OCI-LY3 (cell line): ENCODE results near the gene TSPAN11.

Source experiments
- H2AFZ ChIP-seq: fragments of 200-600, 300-600 bp; shearing (Covaris generic); 2 replicates; pipeline ENCODE4 v1.6.0; 2014; ENCODE audit warnings: antibody characterized with exemption, low read depth, low read length
- H3K27ac ChIP-seq: fragments of 200-600, 300-600 bp; sonication (generic); 2 replicates; pipeline ENCODE4 v1.5.1; 2014; ENCODE audit warnings: mild to moderate bottlenecking, low read length, moderate library complexity, mixed read lengths
- H3K27me3 ChIP-seq: fragments of 200-600, 300-600 bp; sonication (generic); 2 replicates; pipeline ENCODE4 v1.6.1; 2014; ENCODE audit warnings: low read depth, low read length, mixed read lengths
- H3K36me3 ChIP-seq: fragments of 200-600, 300-600 bp; sonication (generic); replicated peaks from 2 replicates; pipeline ENCODE3; 2014; ENCODE audit warnings: low read depth, low read length, mixed read lengths
- H3K4me1 ChIP-seq: fragments of 300-600, 200-600 bp; sonication (generic); 2 replicates; pipeline ENCODE4 v1.6.1; 2014; ENCODE audit warnings: low read length, mixed read lengths
- H3K4me2 ChIP-seq: fragments of 200-600, 300-600 bp; sonication (generic); 2 replicates; pipeline ENCODE4 v1.6.1; 2014; ENCODE audit warnings: low read length, mixed read lengths
- H3K4me3 ChIP-seq: fragments of 300-600, 200-600 bp; sonication (generic); 2 replicates; pipeline ENCODE4 v1.5.1; 2014; ENCODE audit warnings: antibody characterized with exemption, mild to moderate bottlenecking, low read length, moderate library complexity
- H3K79me2 ChIP-seq: fragments of 300-600, 200-600 bp; shearing (Covaris generic); 2 replicates; pipeline ENCODE4 v1.6.1; 2014; ENCODE audit warnings: mild to moderate bottlenecking, low read length, mixed read lengths
- H3K9ac ChIP-seq: fragments of 300-600, 200-600 bp; shearing (Covaris generic); 2 replicates; pipeline ENCODE4 v1.6.0; 2014; ENCODE audit warnings: mild to moderate bottlenecking, low read length, moderate library complexity
- H3K9me3 ChIP-seq: fragments of 200-600, 300-600 bp; shearing (Covaris generic); 2 replicates; pipeline ENCODE4 v1.6.1; 2014; ENCODE audit warnings: low read length, mixed read lengths; ENCODE audit not compliant: insufficient read depth
- H4K20me1 ChIP-seq: fragments of 200-600, 300-600 bp; sonication (generic); 2 replicates; pipeline ENCODE4 v1.6.1; 2016; ENCODE audit warnings: low read length, mixed read lengths; ENCODE audit not compliant: insufficient read depth
- EZH2phosphoT487 ChIP-seq: fragments of 200-600 bp; shearing (Covaris generic); IDR thresholded peaks from 2 replicates; pipeline ENCODE4 v1.6.1; 2018; ENCODE audit warnings: antibody characterized with exemption, mixed run types, low read depth
- TF ChIP-seq, protein P1 (sequence below): fragments of 200-600, 300-600 bp; sonication (generic); IDR thresholded peaks from 2 replicates; pipeline ENCODE4 v1.5.1; 2014; ENCODE audit warnings: antibody characterized with exemption, low read length, low read depth

TSPAN11 gene

DNA sequence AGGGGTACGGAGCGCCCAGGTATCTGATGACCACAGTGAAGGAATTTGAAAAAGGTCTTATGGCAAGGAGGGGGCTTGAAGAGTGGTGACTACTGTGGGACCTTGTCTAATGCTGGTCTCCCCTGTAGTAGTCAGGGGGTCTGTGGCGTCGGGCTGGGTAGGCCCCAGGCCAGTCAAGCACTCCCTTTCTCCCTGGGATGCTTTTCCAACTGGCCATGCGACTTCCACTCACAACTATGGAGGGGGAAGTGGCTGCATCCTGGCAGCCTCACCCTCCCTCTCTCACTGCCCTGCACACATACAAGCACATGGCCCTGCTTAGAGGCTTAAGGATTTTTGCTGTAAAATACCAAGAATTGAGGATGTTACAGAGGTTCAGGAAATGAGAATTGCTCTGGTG lies 4.1 kb downstream of the TSPAN11 start:
- no peaks in the 10 kb centered on the region for H4K20me1 ChIP-seq
- no peaks in the 10 kb centered on the region for H3K36me3 ChIP-seq
- H3K4me3 ChIP-seq = no peak overlapping the region
- H3K9ac ChIP-seq = no peak overlapping the region
- H3K79me2 ChIP-seq = no peaks in the 10 kb centered on the region
- H3K9me3 ChIP-seq = no peaks in the 10 kb centered on the region
- H3K4me1 ChIP-seq = no peaks in the 10 kb centered on the region
- no peak overlapping the region for H2AFZ ChIP-seq
- no peak overlapping the region for H3K27ac ChIP-seq
- no peak overlapping the region for H3K4me2 ChIP-seq
- TF ChIP-seq, protein P1, sequence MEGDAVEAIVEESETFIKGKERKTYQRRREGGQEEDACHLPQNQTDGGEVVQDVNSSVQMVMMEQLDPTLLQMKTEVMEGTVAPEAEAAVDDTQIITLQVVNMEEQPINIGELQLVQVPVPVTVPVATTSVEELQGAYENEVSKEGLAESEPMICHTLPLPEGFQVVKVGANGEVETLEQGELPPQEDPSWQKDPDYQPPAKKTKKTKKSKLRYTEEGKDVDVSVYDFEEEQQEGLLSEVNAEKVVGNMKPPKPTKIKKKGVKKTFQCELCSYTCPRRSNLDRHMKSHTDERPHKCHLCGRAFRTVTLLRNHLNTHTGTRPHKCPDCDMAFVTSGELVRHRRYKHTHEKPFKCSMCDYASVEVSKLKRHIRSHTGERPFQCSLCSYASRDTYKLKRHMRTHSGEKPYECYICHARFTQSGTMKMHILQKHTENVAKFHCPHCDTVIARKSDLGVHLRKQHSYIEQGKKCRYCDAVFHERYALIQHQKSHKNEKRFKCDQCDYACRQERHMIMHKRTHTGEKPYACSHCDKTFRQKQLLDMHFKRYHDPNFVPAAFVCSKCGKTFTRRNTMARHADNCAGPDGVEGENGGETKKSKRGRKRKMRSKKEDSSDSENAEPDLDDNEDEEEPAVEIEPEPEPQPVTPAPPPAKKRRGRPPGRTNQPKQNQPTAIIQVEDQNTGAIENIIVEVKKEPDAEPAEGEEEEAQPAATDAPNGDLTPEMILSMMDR = no peak
- no peak for TF ChIP-seq EZH2phosphoT487
- H3K27me3 ChIP-seq = peaks cover 7% of the 10 kb centered on the region; the same call in 1 of the 2 replicates

DNA sequence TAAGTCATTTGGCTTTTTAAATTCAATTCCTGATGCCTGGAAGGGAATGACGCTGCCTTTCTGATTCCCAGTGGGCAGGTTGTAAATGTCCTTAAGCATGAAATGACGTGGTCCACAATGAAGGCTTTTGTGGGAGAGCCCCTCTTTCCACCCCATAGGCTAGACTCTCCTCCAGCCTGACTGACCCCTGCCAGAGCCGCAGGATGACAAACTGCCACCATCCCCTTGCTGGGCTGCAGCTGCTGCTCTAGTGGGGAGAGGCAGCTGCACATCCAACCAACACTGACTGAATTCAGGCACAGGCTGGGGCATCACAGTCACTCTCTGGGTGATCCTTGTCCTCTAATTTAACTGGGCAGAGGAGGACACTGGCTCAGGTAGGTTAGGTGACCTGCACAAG lies 6.3 kb downstream of the TSPAN11 start:
- Histone ChIP-seq H3K4me3 (no peak overlapping the region), H3K36me3 (no peaks in the 10 kb centered on the region), H3K79me2 (no peaks in the 10 kb centered on the region), H3K4me1 (no peaks in the 10 kb centered on the region), H2AFZ (no peak overlapping the region), H3K27ac (no peak overlapping the region), H3K27me3 (peaks cover 16% of the 10 kb centered on the region; the same call in 1 of the 2 replicates), H3K9me3 (no peaks in the 10 kb centered on the region), H3K4me2 (no peak overlapping the region), H4K20me1 (no peaks in the 10 kb centered on the region), H3K9ac (no peak overlapping the region)
- no peak for TF ChIP-seq EZH2phosphoT487
- TF ChIP-seq, protein P1 = no peak

DNA sequence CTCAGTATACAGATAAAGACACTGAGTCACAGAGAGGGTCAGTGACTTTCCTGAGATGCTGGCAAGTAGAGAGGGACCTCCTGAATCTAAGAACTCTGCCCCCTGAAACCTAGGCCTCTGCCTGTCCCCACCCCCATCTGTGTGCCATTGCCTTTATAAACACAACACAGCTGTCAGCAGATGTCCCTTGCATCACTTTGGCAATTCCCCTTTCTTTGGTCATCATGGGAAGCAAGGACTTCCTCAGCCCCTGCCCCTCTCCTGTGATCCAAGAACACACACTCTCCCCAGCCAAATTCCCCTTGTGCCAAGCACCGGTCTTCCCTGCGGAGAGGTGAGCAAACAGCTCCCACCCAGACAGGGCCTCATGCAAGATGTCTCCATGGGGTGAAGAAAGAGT lies 8.3 kb downstream of the TSPAN11 start:
- Histone ChIP-seq H3K27ac (no peak overlapping the region), H3K4me3 (no peak overlapping the region), H3K4me1 (no peaks in the 10 kb centered on the region), H4K20me1 (no peaks in the 10 kb centered on the region), H3K27me3 (peaks cover 23% of the 10 kb centered on the region; the same call in 1 of the 2 replicates), H3K79me2 (no peaks in the 10 kb centered on the region), H3K4me2 (no peak overlapping the region), H2AFZ (no peak overlapping the region), H3K9ac (no peak overlapping the region), H3K36me3 (no peaks in the 10 kb centered on the region), H3K9me3 (no peaks in the 10 kb centered on the region)
- TF ChIP-seq, protein P1 = no peak
- no peak for TF ChIP-seq EZH2phosphoT487

DNA sequence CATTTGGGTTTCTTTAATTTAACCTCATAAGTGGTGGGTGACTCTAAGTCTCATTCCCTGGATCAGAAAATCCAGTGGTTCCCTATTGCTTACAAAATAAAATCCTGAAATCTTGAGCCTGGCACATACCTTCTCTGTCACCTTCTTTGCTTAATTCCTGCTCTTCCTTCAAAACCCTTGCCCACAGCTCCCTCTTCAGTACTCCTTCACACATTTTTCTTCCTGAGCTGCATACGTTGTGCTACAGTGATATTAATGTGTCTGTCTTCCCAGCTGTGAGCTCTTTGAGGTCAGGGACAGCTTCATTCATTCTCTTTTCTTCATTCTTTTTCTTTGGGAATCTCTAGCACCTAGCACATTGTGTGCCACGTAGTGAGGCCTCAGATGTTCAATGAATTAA lies 9.5 kb downstream of the TSPAN11 start:
- Histone ChIP-seq H3K27ac (no peak overlapping the region), H3K4me2 (no peak overlapping the region), H3K4me1 (no peaks in the 10 kb centered on the region), H3K36me3 (no peaks in the 10 kb centered on the region), H3K79me2 (no peaks in the 10 kb centered on the region), H3K9ac (no peak overlapping the region), H3K4me3 (no peak overlapping the region), H2AFZ (no peak overlapping the region), H3K27me3 (peaks cover 17% of the 10 kb centered on the region; the same call in 1 of the 2 replicates), H4K20me1 (no peaks in the 10 kb centered on the region), H3K9me3 (no peaks in the 10 kb centered on the region)
- TF ChIP-seq, protein P1 = no peak
- no peak for TF ChIP-seq EZH2phosphoT487
